Neuronal stem cell (in vitro differentiated cells): ENCODE data around the gene SMPDL3B.

Experiments
- DNase-seq: peaks from one replicate; pipeline ENCODE4 v3.0.0-alpha.2; 2013; ENCODE audit warnings: low spot score
- H2AFZ ChIP-seq: one replicate; pipeline ENCODE4 v1.6.1; 2013; ENCODE audit warnings: mild to moderate bottlenecking, low read length, inconsistent platforms
- H2AK5ac ChIP-seq: 2 replicates; pipeline ENCODE4 v1.6.1; 2013; ENCODE audit warnings: low read depth, mild to moderate bottlenecking, inconsistent platforms, low read length, moderate library complexity, mixed read lengths
- H2BK120ac ChIP-seq: 2 replicates; pipeline ENCODE4 v1.6.1; 2013; ENCODE audit warnings: low read depth, mild to moderate bottlenecking, inconsistent platforms, low read length, moderate library complexity, mixed read lengths
- H2BK12ac ChIP-seq: one replicate; pipeline ENCODE4 v1.6.1; 2013; ENCODE audit warnings: low read length, inconsistent platforms
- H2BK15ac ChIP-seq: 2 replicates; pipeline ENCODE4 v1.6.1; 2013; ENCODE audit warnings: mild to moderate bottlenecking, low read length, inconsistent platforms, mixed read lengths
- H2BK5ac ChIP-seq: one replicate; pipeline ENCODE4 v1.6.1; 2013; ENCODE audit warnings: inconsistent platforms, mild to moderate bottlenecking, low read length, moderate library complexity
- H3K14ac ChIP-seq: one replicate; pipeline ENCODE4 v1.6.1; 2013; ENCODE audit warnings: low read length, inconsistent platforms
- H3K18ac ChIP-seq: 2 replicates; pipeline ENCODE4 v1.6.1; 2013; ENCODE audit warnings: low read length, inconsistent platforms
- H3K23ac ChIP-seq: 2 replicates; pipeline ENCODE4 v1.6.1; 2013; ENCODE audit warnings: low read depth, mild to moderate bottlenecking, mixed read lengths, low read length, inconsistent platforms; ENCODE audit not compliant: poor library complexity
- H3K27ac ChIP-seq: replicated peaks from 3 replicates; pipeline ENCODE4 v1.5.1; 2013; ENCODE audit warnings: low read length, inconsistent platforms
- H3K27me3 ChIP-seq, 3 experiments: 2 replicates each; pipeline ENCODE4 v1.6.1; 2013; ENCODE audit warnings: low read length in 3 of 3, mild to moderate bottlenecking in 2 of 3, inconsistent platforms in 1 of 3, low read depth in 1 of 3, mixed read lengths in 1 of 3, moderate library complexity in 1 of 3; ENCODE audit not compliant: control insufficient read depth in 3 of 3, insufficient read depth in 3 of 3
- H3K36me3 ChIP-seq, 2 donors: replicated peaks in 1 of 2; 2 replicates each; pipeline ENCODE4 v1.6.1; 2013; ENCODE audit warnings: low read length in 2 of 2; ENCODE audit not compliant: control insufficient read depth in 2 of 2, insufficient read depth in 2 of 2
- H3K4ac ChIP-seq: 2 replicates; pipeline ENCODE4 v1.6.1; 2013; ENCODE audit warnings: inconsistent platforms, mild to moderate bottlenecking, low read length, moderate library complexity
- H3K4me1 ChIP-seq, 2 donors: 1 replicate in 1 of 2; 2 replicates in 1 of 2; pipeline ENCODE4 v1.6.1; 2013; ENCODE audit warnings: low read length in 2 of 2, low read depth in 1 of 2; ENCODE audit not compliant: control insufficient read depth in 2 of 2, insufficient read depth in 1 of 2
- H3K4me2 ChIP-seq: one replicate; pipeline ENCODE4 v1.6.1; 2013; ENCODE audit warnings: mild to moderate bottlenecking, low read length, inconsistent platforms; ENCODE audit not compliant: insufficient read depth, poor library complexity, severe bottlenecking
- H3K4me3 ChIP-seq, 2 donors: 2 replicates each; pipeline ENCODE4 v1.5.1; 2013; ENCODE audit warnings: low read length in 2 of 2, mild to moderate bottlenecking in 2 of 2, inconsistent platforms in 1 of 2, moderate library complexity in 1 of 2
- H3K79me1 ChIP-seq: one replicate; pipeline ENCODE4 v1.6.1; 2013; ENCODE audit warnings: low read depth, mild to moderate bottlenecking, inconsistent platforms, low read length, moderate library complexity
- H3K9ac ChIP-seq: one replicate; pipeline ENCODE4 v1.6.1; 2013; ENCODE audit warnings: mild to moderate bottlenecking, low read depth, low read length, inconsistent platforms; ENCODE audit not compliant: poor library complexity
- H3K9me3 ChIP-seq, 2 donors: replicated peaks in 1 of 2; 2 replicates each; pipeline versions ENCODE3 to v1.6.1; 2013; ENCODE audit warnings: low read length in 2 of 2, mild to moderate bottlenecking in 2 of 2, inconsistent platforms in 1 of 2, low read depth in 1 of 2, mixed read lengths in 1 of 2, moderate library complexity in 1 of 2; ENCODE audit not compliant: control insufficient read depth in 2 of 2, insufficient read depth in 1 of 2
- H4K8ac ChIP-seq: one replicate; pipeline ENCODE4 v1.6.1; 2013; ENCODE audit warnings: low read depth, mild to moderate bottlenecking, inconsistent platforms, low read length, moderate library complexity
- H4K91ac ChIP-seq: one replicate; pipeline ENCODE4 v1.6.1; 2013; ENCODE audit warnings: low read length, low read depth, mild to moderate bottlenecking, inconsistent platforms; ENCODE audit not compliant: poor library complexity
- WGBS, 2 donors: extraction: QIAGEN DNeasy Blood & Tissue Kit; methylation state at CpG; one replicate each; pipeline ENCODE4 v1.1.7; 2013; ENCODE audit warnings: missing lambda C conversion rate in 2 of 2, mixed read lengths in 1 of 2; ENCODE audit not compliant: insufficient read length in 2 of 2, insufficient replicate concordance in 1 of 2; ENCODE audit errors: extremely low coverage in 2 of 2; 5-methylcytosine and 5-hydroxymethylcytosine counted together

Gene SMPDL3B

GRCh38 chr1:27980216-27980845 is 45.5 kb downstream of the SMPDL3B start:
- no peak overlapping the region for H3K4me3 ChIP-seq
- no peak for DNase-seq
- no peaks in the 10 kb centered on the region for H3K9me3 ChIP-seq
- no peak overlapping the region for H3K4ac ChIP-seq
- H2AK5ac ChIP-seq, result no peak overlapping the region
- H3K4me1 ChIP-seq, result no peaks in the 10 kb centered on the region
- H4K91ac ChIP-seq, result no peak overlapping the region
- H3K23ac ChIP-seq, result no peak overlapping the region
- H3K79me1 ChIP-seq, result no peaks in the 10 kb centered on the region
- H3K36me3 ChIP-seq, result peaks cover 6 to 28% of the 10 kb centered on the region in 2 donors
- WGBS, 2 donors, result no CpG with 5 or more reads among the region's 1 CpG
- H3K18ac ChIP-seq, result no peak overlapping the region
- no peaks in the 10 kb centered on the region for H3K27me3 ChIP-seq
- no peak overlapping the region for H3K14ac ChIP-seq
- H2BK5ac ChIP-seq, result no peak overlapping the region
- no peak overlapping the region for H3K9ac ChIP-seq
- H4K8ac ChIP-seq, result no peak overlapping the region
- no peak overlapping the region for H2BK120ac ChIP-seq
- no peak overlapping the region for H3K4me2 ChIP-seq
- H2BK15ac ChIP-seq, result no peak overlapping the region
- no peak overlapping the region for H2BK12ac ChIP-seq
- no peak overlapping the region for H3K27ac ChIP-seq
- no peak overlapping the region for H2AFZ ChIP-seq

- no peak overlapping the region for H3K4ac ChIP-seq
- no peaks in the 10 kb centered on the region for H3K79me1 ChIP-seq
- H3K4me1 ChIP-seq, result no peaks in the 10 kb centered on the region
- no peak overlapping the region for H3K27ac ChIP-seq
- no peak overlapping the region for H2BK12ac ChIP-seq
- no peak overlapping the region for H2BK120ac ChIP-seq
- H3K36me3 ChIP-seq, result peaks cover 6 to 29% of the 10 kb centered on the region in 2 donors
- no peak overlapping the region for H2BK15ac ChIP-seq
- H3K4me3 ChIP-seq, result no peak overlapping the region
- H4K8ac ChIP-seq, result no peak overlapping the region
- DNase-seq, result no peak
- H3K23ac ChIP-seq, result no peak overlapping the region
- H2AK5ac ChIP-seq, result no peak overlapping the region
- H3K9ac ChIP-seq, result no peak overlapping the region
- no peak overlapping the region for H3K4me2 ChIP-seq
- no CpG with 5 or more reads among the region's 3 CpGs for WGBS, 2 donors
- H3K27me3 ChIP-seq, result no peaks in the 10 kb centered on the region
- no peaks in the 10 kb centered on the region for H3K9me3 ChIP-seq
- no peak overlapping the region for H2BK5ac ChIP-seq
- no peak overlapping the region for H2AFZ ChIP-seq
- H3K18ac ChIP-seq, result no peak overlapping the region
- H4K91ac ChIP-seq, result no peak overlapping the region
- H3K14ac ChIP-seq, result no peak overlapping the region
These were observed 46.3 kb downstream of the SMPDL3B start for GRCh38 chr1:27981145-27981544.

GRCh38 chr1:27990920-27991537 is 56.2 kb downstream of the SMPDL3B start:
- no peak overlapping the region for H3K23ac ChIP-seq
- H2AFZ ChIP-seq, result no peak overlapping the region
- peaks cover 1% of the 10 kb centered on the region for H3K79me1 ChIP-seq
- peaks cover 0 to 2% of the 10 kb centered on the region in 2 donors for H3K4me1 ChIP-seq
- no peak overlapping the region for H4K91ac ChIP-seq
- H3K18ac ChIP-seq, result no peak overlapping the region
- no peak overlapping the region for H2BK5ac ChIP-seq
- H3K27me3 ChIP-seq, result no peaks in the 10 kb centered on the region
- no peak overlapping the region for H3K9ac ChIP-seq
- H3K4ac ChIP-seq, result no peak overlapping the region
- no peak for DNase-seq
- no peak overlapping the region for H3K27ac ChIP-seq
- no peaks in the 10 kb centered on the region for H3K9me3 ChIP-seq
- H2BK12ac ChIP-seq, result no peak overlapping the region
- no peak overlapping the region for H3K4me3 ChIP-seq
- no peak overlapping the region for H3K4me2 ChIP-seq
- H4K8ac ChIP-seq, result no peak overlapping the region
- whole genome bisulfite sequencing, 2 donors, result no CpG with 5 or more reads among the region's 3 CpGs
- H2BK15ac ChIP-seq, result no peak overlapping the region
- H2BK120ac ChIP-seq, result no peak overlapping the region
- peaks cover 22 to 90% of the 10 kb centered on the region in 2 donors for H3K36me3 ChIP-seq
- H3K14ac ChIP-seq, result no peak overlapping the region
- H2AK5ac ChIP-seq, result no peak overlapping the region

GRCh38 chr1:27992276-27992675 is 57.5 kb downstream of the SMPDL3B start:
- no peak overlapping the region for H2BK12ac ChIP-seq
- H3K23ac ChIP-seq, result no peak overlapping the region
- no peak overlapping the region for H2BK5ac ChIP-seq
- H3K27ac ChIP-seq, result no peak overlapping the region
- no peak overlapping the region for H3K18ac ChIP-seq
- no peak overlapping the region for H4K8ac ChIP-seq
- H3K4ac ChIP-seq, result no peak overlapping the region
- H3K14ac ChIP-seq, result no peak overlapping the region
- H3K4me2 ChIP-seq, result no peak overlapping the region
- peaks cover 1% of the 10 kb centered on the region for H3K79me1 ChIP-seq
- no peak overlapping the region for H2AFZ ChIP-seq
- no peaks in the 10 kb centered on the region for H3K9me3 ChIP-seq
- H3K36me3 ChIP-seq, result peaks cover 27 to 98% of the 10 kb centered on the region in 2 donors
- no peak for DNase-seq
- H3K27me3 ChIP-seq, result no peaks in the 10 kb centered on the region
- no peak overlapping the region for H2AK5ac ChIP-seq
- no peak overlapping the region for H3K9ac ChIP-seq
- H2BK15ac ChIP-seq, result no peak overlapping the region
- no peak overlapping the region for H2BK120ac ChIP-seq
- H3K4me1 ChIP-seq, result peaks cover 0 to 2% of the 10 kb centered on the region in 2 donors
- no peak overlapping the region for H4K91ac ChIP-seq
- H3K4me3 ChIP-seq, result no peak overlapping the region
- no CpG with 5 or more reads among the region's 6 CpGs for WGBS, 2 donors
